OCI-LY3 (cell line): ENCODE data around the gene STIM1.
"Not testable (repeated sequence)": the region's sequence is repeated elsewhere in the genome, so short reads cannot be mapped to it uniquely, and the experiment has no call there.

Experiments used
- H2AFZ ChIP-seq: fragments of 200-600, 300-600 bp; shearing (Covaris generic); 2 replicates; pipeline ENCODE4 v1.6.0; 2014; ENCODE audit warnings: antibody characterized with exemption, low read depth, low read length
- H3K27ac ChIP-seq: fragments of 200-600, 300-600 bp; sonication (generic); 2 replicates; pipeline ENCODE4 v1.5.1; 2014; ENCODE audit warnings: mild to moderate bottlenecking, low read length, moderate library complexity, mixed read lengths
- H3K27me3 ChIP-seq: fragments of 200-600, 300-600 bp; sonication (generic); 2 replicates; pipeline ENCODE4 v1.6.1; 2014; ENCODE audit warnings: low read depth, low read length, mixed read lengths
- H3K36me3 ChIP-seq: fragments of 200-600, 300-600 bp; sonication (generic); replicated peaks from 2 replicates; pipeline ENCODE3; 2014; ENCODE audit warnings: low read depth, low read length, mixed read lengths
- H3K4me1 ChIP-seq: fragments of 300-600, 200-600 bp; sonication (generic); 2 replicates; pipeline ENCODE4 v1.6.1; 2014; ENCODE audit warnings: low read length, mixed read lengths
- H3K4me2 ChIP-seq: fragments of 200-600, 300-600 bp; sonication (generic); 2 replicates; pipeline ENCODE4 v1.6.1; 2014; ENCODE audit warnings: low read length, mixed read lengths
- H3K4me3 ChIP-seq: fragments of 300-600, 200-600 bp; sonication (generic); 2 replicates; pipeline ENCODE4 v1.5.1; 2014; ENCODE audit warnings: antibody characterized with exemption, mild to moderate bottlenecking, low read length, moderate library complexity
- H3K79me2 ChIP-seq: fragments of 300-600, 200-600 bp; shearing (Covaris generic); 2 replicates; pipeline ENCODE4 v1.6.1; 2014; ENCODE audit warnings: mild to moderate bottlenecking, low read length, mixed read lengths
- H3K9ac ChIP-seq: fragments of 300-600, 200-600 bp; shearing (Covaris generic); 2 replicates; pipeline ENCODE4 v1.6.0; 2014; ENCODE audit warnings: mild to moderate bottlenecking, low read length, moderate library complexity
- H3K9me3 ChIP-seq: fragments of 200-600, 300-600 bp; shearing (Covaris generic); 2 replicates; pipeline ENCODE4 v1.6.1; 2014; ENCODE audit warnings: low read length, mixed read lengths; ENCODE audit not compliant: insufficient read depth
- H4K20me1 ChIP-seq: fragments of 200-600, 300-600 bp; sonication (generic); 2 replicates; pipeline ENCODE4 v1.6.1; 2016; ENCODE audit warnings: low read length, mixed read lengths; ENCODE audit not compliant: insufficient read depth
- CTCF ChIP-seq: fragments of 200-600, 300-600 bp; sonication (generic); IDR thresholded peaks from 2 replicates; pipeline ENCODE4 v1.5.1; 2014; ENCODE audit warnings: antibody characterized with exemption, low read length, low read depth
- EZH2phosphoT487 ChIP-seq: fragments of 200-600 bp; shearing (Covaris generic); IDR thresholded peaks from 2 replicates; pipeline ENCODE4 v1.6.1; 2018; ENCODE audit warnings: antibody characterized with exemption, mixed run types, low read depth

The STIM1 gene

DNA sequence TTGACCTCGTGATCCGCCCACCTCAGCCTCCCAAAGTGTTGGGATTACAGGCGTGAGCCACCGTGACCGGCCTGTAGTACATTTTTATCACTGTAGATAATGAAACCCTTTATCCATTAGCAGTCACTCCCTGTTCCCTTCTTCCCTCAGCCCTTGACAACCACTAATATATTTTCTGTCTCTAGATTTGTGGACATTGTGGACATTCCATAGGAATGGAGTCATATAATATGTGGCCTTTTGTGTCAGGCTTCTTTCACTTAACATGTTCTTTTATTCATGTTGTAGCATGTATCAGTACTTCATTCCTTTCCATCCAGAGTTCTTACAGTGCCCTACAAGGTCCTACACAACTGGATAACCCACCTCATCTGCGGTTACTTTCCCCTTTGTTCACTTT, 269.7 kb downstream of the STIM1 start:
- Histone ChIP-seq H3K4me1 (no peaks in the 10 kb centered on the region), H3K4me2 (no peak overlapping the region), H3K27me3 (no peaks in the 10 kb centered on the region), H3K4me3 (no peak overlapping the region), H3K36me3 (peaks cover 67% of the 10 kb centered on the region), H2AFZ (no peak overlapping the region), H3K79me2 (no peaks in the 10 kb centered on the region), H3K9ac (no peak overlapping the region), H3K9me3 (no peaks in the 10 kb centered on the region), H3K27ac (no peak overlapping the region), H4K20me1 (no peaks in the 10 kb centered on the region)
- TF ChIP-seq CTCF (no peak), EZH2phosphoT487 (no peak)

- Histone ChIP-seq H3K36me3 (peaks cover 67% of the 10 kb centered on the region), H3K4me1 (no peaks in the 10 kb centered on the region), H3K27me3 (no peaks in the 10 kb centered on the region), H3K27ac (no peak overlapping the region), H2AFZ (no peak overlapping the region), H3K9ac (no peak overlapping the region), H3K9me3 (no peaks in the 10 kb centered on the region), H4K20me1 (no peaks in the 10 kb centered on the region), H3K4me3 (no peak overlapping the region), H3K4me2 (no peak overlapping the region), H3K79me2 (no peaks in the 10 kb centered on the region)
- TF ChIP-seq EZH2phosphoT487: no peak
- TF ChIP-seq CTCF: no peak
These were observed 271.9 kb downstream of the STIM1 start for GRCh38 chr11:4127357-4127756.

DNA sequence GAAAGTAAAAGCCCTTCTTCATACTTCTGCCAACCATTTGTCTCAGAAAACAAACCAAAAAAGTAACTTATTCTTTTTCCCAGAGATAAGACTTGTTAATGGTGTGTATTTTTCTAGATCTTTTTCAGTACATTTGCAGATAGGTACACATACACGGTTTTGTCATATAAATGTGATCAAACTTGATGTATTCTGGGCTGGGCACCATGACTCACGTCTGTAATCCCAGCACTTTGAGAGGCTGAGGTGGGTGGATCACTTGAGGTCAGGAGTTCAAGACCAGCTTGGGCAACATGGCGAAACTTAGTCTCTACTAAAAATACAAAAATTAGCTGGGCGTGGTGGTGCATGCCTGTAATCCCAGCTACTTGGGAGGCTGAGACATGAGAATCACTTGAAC, 274.8 kb downstream of the STIM1 start:
- peaks cover 78% of the 10 kb centered on the region for H3K36me3 ChIP-seq
- H3K4me1 ChIP-seq, H3K27ac ChIP-seq, H3K9ac ChIP-seq, H3K27me3 ChIP-seq, H2AFZ ChIP-seq, H3K4me3 ChIP-seq, H4K20me1 ChIP-seq, H3K4me2 ChIP-seq, H3K9me3 ChIP-seq, H3K79me2 ChIP-seq: not testable (repeated sequence)

GRCh38 chr11:4134806-4135205, 279.3 kb downstream of the STIM1 start:
- TF ChIP-seq CTCF (no peak), EZH2phosphoT487 (no peak)
- Histone ChIP-seq H4K20me1 (no peaks in the 10 kb centered on the region), H3K79me2 (no peaks in the 10 kb centered on the region), H3K27me3 (no peaks in the 10 kb centered on the region), H3K4me1 (no peaks in the 10 kb centered on the region), H3K27ac (no peak overlapping the region), H3K9ac (no peak overlapping the region), H3K4me2 (no peak overlapping the region), H3K9me3 (peaks cover 5% of the 10 kb centered on the region; the same call in 1 of the 2 replicates), H2AFZ (no peak overlapping the region), H3K36me3 (peaks cover 66% of the 10 kb centered on the region), H3K4me3 (no peak overlapping the region)

GRCh38 chr11:4138497-4138896, 283.0 kb downstream of the STIM1 start:
- Histone ChIP-seq H3K36me3 (peaks cover 74% of the 10 kb centered on the region), H2AFZ (no peak overlapping the region), H3K9me3 (peaks cover 8% of the 10 kb centered on the region; the same call in 1 of the 2 replicates), H3K4me1 (no peaks in the 10 kb centered on the region), H3K79me2 (no peaks in the 10 kb centered on the region), H4K20me1 (no peaks in the 10 kb centered on the region), H3K4me2 (no peak overlapping the region), H3K27ac (no peak overlapping the region), H3K27me3 (no peaks in the 10 kb centered on the region), H3K4me3 (no peak overlapping the region), H3K9ac (no peak overlapping the region)
- no peak for TF ChIP-seq CTCF
- TF ChIP-seq EZH2phosphoT487: no peak
